NCI-H774 (cell line): ENCODE data around the gene OXSM.

Source experiments
- DNase-seq: peaks from one replicate; lab custom pipeline; 2025; lab: John Stamatoyannopoulos, UW

OXSM gene

GRCh38 chr3:25789596-25790556 is at the start of gene OXSM:
Gene OXSM, plus strand, starts transcription at chr3:25790090. Its CDS starts 931 bp downstream, at chr3:25791021.
- DNase-seq: peak; percentile 90

DNA sequence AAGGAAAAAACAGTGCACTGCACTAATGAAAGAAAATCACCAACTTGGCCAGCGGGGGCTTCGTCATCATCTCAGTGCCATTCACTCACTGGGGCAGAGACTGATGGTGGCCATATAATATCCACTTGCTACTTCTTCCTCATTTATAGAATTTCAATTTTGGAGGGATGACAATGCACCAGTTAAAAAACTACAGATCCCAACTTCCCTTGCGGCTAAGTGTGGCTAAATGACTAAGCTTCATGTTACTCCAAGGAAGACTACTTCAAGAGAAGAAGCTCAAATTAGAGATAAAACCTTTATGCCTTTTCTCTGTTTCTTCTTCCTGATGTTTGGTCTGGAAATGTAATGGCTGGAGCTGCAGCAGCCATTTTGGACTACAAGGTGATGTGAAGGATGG is 45.4 kb upstream of the OXSM start:
- DNase-seq: no peak

GRCh38 chr3:25747033-25747432 is 42.9 kb upstream of the OXSM start:
- DNase-seq: no peak

DNA sequence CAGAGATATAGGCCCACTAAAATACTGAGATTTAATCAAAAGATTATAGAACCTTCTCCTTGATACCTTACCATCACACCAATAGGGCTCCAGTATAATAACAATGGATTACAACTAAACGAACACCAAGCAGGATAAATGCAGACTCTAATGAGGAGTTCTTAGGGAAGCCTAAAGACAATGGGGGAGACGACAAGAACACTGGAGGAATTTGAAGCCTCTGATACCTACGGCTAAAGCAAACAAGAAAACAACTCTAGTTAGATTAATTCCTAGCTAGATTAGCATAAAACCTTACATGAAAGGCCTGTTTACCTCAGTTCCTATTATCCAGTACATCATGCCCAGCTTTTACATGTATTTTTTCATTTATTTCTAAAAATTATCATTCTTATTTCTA is 41.7 kb upstream of the OXSM start:
- no peak for DNase-seq

DNA sequence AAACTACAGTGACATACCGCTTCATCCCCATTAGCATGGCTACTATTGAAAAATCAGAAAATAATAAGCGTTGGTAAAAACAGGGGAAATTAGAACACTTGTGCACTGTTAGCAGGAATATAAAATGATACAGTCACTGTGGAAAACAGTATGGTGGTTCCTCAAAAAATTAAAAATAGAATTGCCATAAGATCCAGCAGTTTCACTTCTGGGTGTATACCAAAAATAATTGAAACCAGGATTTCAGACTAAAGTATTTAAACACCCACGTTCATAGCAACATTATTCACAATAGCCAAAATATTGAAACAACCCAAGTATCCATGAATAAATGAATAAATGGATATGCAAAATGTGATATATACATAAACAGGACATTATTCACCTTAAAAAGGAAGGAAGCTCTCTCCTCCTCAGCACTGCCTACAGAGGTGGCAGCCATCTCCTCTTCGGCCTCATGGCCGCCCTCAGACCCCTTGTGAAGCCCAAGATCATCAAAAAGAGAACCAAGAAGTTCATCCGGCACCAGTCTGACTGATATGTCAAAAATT is 40.8 kb upstream of the OXSM start:
- DNase-seq: no peak

DNA sequence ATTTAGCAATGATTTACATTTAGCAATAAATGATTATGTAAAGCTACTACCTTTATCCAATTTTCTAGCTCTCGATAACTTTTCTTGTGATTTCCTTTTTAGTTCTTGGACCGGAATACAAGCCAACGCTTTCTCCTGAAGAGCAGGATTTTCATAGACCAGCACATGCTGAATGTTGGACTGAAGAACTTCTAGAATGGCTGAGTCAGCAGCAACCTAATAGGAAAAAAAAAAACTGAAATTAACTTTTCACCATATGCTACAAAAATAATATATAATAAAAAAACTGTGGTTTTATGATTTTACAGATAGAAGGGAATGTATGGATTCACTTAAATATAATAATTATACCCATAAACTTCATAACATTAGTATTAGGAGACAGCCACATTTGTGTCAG is 38.8 kb upstream of the OXSM start:
- no peak for DNase-seq

DNA sequence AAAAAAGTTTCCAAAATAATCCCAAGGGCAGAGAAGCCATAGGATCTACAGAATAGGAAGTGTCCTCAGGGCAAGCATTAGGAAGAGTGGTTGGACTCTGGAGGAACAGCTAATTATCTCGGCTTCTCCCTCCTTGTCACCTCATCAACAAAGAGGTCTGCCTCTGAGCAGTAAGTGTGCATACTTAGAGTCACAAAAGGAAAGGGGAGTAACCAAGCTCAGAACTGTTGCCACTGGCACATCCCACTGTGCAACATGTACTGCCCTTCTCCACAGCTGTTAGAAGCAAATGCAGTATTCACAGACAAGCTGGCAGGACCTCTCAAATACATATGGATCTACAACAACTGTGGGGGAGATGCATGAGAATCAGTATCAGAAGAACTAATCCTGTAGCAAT is 38.2 kb upstream of the OXSM start:
- DNase-seq: no peak

DNA sequence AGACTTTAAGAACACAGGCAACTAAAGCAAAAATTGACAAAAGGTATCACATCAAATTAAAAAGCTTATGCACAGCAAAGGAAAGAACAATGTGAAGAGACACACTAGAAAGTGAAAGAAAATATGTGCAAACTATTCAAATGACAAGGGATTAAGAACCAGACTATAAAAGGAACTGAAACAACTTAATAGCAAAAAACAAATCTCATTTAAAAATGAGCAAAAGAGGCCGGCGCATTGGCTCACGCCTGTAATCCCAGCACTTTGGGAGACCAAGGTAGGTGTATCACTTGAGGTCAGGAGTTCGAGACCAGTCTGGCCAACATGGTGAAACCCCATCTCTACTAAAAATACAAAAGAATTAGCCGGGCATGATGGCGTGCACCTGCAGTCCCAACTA is 21.0 kb upstream of the OXSM start:
- DNase-seq: no peak

- no peak for DNase-seq
These were observed 14.0 kb upstream of the OXSM start for GRCh38 chr3:25775936-25776335.

DNA sequence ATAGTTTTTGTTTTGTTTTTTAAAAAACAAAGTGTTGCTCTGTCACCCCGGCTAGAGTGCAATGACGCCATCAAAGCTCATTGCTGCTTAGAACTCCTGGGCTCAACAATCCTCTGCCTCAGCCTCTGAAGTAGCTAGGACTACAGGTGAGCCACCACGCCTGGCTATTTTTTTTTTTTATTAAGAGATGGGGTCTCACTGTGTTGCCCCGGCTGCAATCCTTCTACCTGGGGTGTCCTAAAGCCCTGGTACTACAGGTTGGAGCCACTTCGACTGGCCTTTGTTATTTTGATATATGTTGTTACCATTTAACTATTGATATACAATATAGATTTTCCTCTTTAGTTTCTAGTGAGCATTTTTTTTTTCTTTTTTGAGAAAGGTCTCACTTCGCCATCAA is 9.3 kb upstream of the OXSM start:
- DNase-seq: no peak

DNA sequence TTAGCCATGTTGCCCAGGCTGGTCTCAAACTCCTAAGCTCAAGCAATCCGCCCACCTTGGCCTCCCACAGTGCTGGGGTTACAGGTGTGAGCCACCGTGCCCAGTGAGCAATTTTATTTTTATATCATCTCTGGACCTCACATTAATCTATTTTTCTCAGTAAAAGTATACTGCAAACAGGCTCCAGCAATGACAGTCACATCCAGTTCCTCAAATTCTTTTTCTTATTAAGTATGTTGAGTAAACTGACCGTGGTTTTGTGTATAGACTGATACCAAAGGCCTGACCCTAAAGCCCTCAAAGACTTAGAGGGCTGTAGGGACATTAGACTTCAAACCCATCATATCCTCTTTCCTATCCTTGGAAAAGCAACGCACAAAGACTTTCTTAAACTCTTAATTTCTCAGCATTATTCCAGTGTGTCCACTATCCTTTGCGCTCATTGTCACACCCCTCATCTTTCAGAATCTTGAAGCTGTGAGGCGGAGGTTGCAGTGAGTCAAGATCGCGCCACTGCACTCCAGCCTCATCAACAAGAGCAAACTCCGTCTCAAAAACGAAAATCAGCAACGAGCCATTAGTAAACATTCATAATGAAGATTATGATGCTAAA is 8.6 kb upstream of the OXSM start:
- no peak for DNase-seq

- DNase-seq: no peak
These were observed 7.9 kb upstream of the OXSM start for GRCh38 chr3:25781758-25782594.

GRCh38 chr3:25782636-25782937 is 7.3 kb upstream of the OXSM start:
- DNase-seq: no peak

GRCh38 chr3:25782938-25783660 is 6.8 kb upstream of the OXSM start, which contains the start of gene NGLY1:
Gene NGLY1, minus strand, starts transcription at chr3:25783443. Its CDS starts 53 bp downstream, at chr3:25783390.
- peak; percentile 76 for DNase-seq

- DNase-seq: peak; percentile 43
These were observed 6.0 kb upstream of the OXSM start for GRCh38 chr3:25783661-25784512.

- DNase-seq: no peak
These were observed 4.9 kb upstream of the OXSM start for GRCh38 chr3:25784971-25785370.

DNA sequence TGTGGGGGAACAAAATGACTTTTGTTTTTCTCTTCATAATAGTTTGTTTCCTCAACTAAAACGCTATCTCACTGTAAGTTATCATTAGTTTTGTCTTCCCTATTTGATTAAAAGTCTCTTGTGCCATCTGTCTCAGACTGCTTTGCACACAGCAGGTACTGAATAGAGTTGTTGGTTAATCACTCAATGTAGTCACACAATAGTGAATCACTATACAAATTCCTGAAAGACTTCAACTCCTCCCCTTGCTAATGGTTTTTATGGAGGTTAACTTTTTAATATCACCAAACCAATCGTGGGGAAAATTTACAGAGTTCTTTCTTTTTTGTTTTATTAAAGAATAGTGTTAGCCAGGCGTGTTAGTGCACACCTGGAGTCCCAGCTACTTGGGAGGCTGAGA is 4.1 kb upstream of the OXSM start:
- no peak for DNase-seq

GRCh38 chr3:25787689-25788088 is 2.2 kb upstream of the OXSM start:
- DNase-seq: no peak

DNA sequence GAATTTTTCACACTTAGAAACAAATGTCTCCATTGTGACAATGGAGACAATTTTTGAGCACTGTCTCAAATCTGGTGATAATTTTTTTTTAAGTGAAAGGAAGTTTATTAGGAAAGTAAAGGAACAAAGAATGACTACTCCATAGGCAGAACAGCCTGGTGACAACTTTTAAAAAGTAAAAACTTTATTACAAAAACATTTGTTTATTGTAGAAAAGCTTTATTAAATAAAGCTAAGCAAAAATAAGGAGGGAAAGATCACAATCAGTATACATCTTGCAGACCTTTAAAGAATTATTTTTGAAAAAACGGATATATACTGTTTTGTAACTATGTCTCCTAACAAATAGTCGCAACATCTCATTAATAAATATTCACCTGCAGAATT is 688 bp upstream of the OXSM start:
- no peak for DNase-seq

DNA sequence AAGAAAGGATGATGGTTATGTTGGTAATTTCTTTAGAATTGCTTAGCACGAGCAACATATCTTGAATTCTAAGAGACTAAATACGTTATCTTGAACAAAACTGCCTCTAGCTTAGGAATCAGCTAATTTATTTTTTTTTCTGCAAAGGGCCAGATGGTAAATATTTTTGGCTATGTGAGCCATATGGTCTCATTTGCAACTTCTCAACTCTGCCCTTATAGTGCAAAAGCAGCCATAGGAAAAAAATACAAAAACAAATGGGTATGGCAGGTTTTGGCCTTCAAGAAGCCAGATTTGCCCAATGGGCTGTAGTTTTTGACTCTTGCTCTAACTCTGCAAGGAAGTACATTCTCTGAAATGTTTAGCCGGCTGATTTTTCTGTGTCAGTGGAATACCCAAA is 11.9 kb downstream of the OXSM start:
- no peak for DNase-seq

DNA sequence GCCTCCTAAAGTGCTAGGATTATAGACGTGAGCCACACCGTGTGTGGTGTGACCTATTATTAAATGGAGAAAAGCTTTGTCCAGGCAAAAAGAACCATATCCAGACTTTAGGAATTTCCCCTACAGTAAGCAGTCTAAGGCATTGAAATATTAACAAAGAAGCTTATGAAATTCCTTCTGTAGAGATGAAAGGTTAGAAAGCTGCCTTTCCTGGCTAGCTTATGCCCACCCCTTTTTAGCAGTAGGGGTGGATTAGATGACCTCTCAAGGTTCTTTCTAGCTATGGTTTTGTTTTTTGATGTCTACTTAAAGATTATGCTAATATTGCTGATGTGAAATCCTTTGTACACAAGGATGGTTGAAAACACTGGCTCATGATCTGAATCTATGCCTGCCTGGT is 13.9 kb downstream of the OXSM start:
- no peak for DNase-seq
